WTC11 (cell line): ENCODE data around the gene OR2C3.

Source experiments
- CREB1 ChIP-seq: sonication (generic); formaldehyde crosslinking; IDR thresholded peaks from 2 replicates; pipeline ENCODE4 v1.8.0; 2023; ENCODE audit warnings: mild to moderate bottlenecking, missing genetic modification reagents
- CTCF ChIP-seq: fragments of 200-600 bp; IDR thresholded peaks from 2 replicates; pipeline ENCODE4 v1.8.0; 2022; ENCODE audit warnings: antibody characterized with exemption
- IRF2 ChIP-seq: sonication (generic); formaldehyde crosslinking; IDR thresholded peaks from 2 replicates; pipeline ENCODE4 v1.8.0; 2022; ENCODE audit warnings: low read depth, missing genetic modification reagents, borderline replicate concordance
- MAX ChIP-seq: sonication (generic); formaldehyde crosslinking; IDR thresholded peaks from 2 replicates; pipeline ENCODE4 v1.8.0; 2022; ENCODE audit warnings: mild to moderate bottlenecking, missing genetic modification reagents
- MLX ChIP-seq: sonication (generic); formaldehyde crosslinking; IDR thresholded peaks from 2 replicates; pipeline ENCODE4 v1.8.1; 2023; ENCODE audit warnings: mild to moderate bottlenecking, missing genetic modification reagents, moderate library complexity
- NFATC4 ChIP-seq: fragments of 250-450 bp; sonication (Bioruptor Pico); IDR thresholded peaks from 2 replicates; pipeline ENCODE4 v1.9.0; 2021; ENCODE audit warnings: mild to moderate bottlenecking
- NFE2L1 ChIP-seq: sonication (generic); formaldehyde crosslinking; IDR thresholded peaks from 2 replicates; pipeline ENCODE4 v1.8.1; 2023; ENCODE audit warnings: missing genetic modification reagents
- TEAD4 ChIP-seq: sonication (generic); formaldehyde crosslinking; IDR thresholded peaks from 2 replicates; pipeline ENCODE4 v1.8.0; 2022; ENCODE audit warnings: mild to moderate bottlenecking, missing genetic modification reagents
- USF2 ChIP-seq: sonication (generic); formaldehyde crosslinking; IDR thresholded peaks from 2 replicates; pipeline ENCODE4 v1.8.1; 2023; ENCODE audit warnings: mild to moderate bottlenecking, missing genetic modification reagents, moderate library complexity

- TF ChIP-seq NFATC4 (CRISPR knock-in tag) (no peak), MLX (CRISPR knock-in tag) (no peak), CTCF (no peak), USF2 (CRISPR knock-in tag) (no peak), TEAD4 (CRISPR knock-in tag) (no peak), MAX (no peak), NFE2L1 (CRISPR knock-in tag) (no peak), IRF2 (no peak), CREB1 (CRISPR knock-in tag) (no peak)
Measured at GRCh38 chr1:247540581-247540980, 4.3 kb upstream of the OR2C3 start.
